NCI-H460 (cell line): Measurements from ENCODE around the gene RAMACL. TPM values are rescaled to one million over a fixed set of nuclear protein-coding genes. Genes with fewer than 3 reads are reported as not detected.
A peak's percentile ranks its signal among the peaks of the same experiment; 100 is the strongest.
"Not testable (repeated sequence)": the region's sequence is repeated elsewhere in the genome, so short reads cannot be mapped to it uniquely, and the experiment has no call there.

Experiments
- DNase-seq: peaks from one replicate; pipeline ENCODE4 v3.0.0-alpha.2; 2016; ENCODE audit warnings: low read depth; ENCODE audit errors: extremely low read depth
- polyA plus RNA-seq: library from polyadenylated mRNA; depleted of rRNA; stranded (reverse); fragments of >200 nt; gene quantifications from 2 replicates; pipeline ENCODE4 v1.2.3, GENCODE V29; 2014; cell fraction: nucleus; rRNA removed
- total RNA-seq: library from RNA; depleted of rRNA; stranded (reverse); fragments of >200 nt; shearing (Covaris generic); gene quantifications from 2 replicates; pipeline ENCODE4 v1.2.3, GENCODE V29; 2014; rRNA removed

The RAMACL gene
- total RNA-seq: 0.17 TPM in 1 of 2 replicates, not detected in the other
- polyA plus RNA-seq: 0.11 and 0.15 TPM in 2 replicates

- no peak for DNase-seq
Observed at GRCh38 chr6:166586424-166587156, at the start of gene RAMACL. Gene RAMACL (minus strand): TSS chr6:166586678. CDS start chr6:166586477, 201 bp downstream.

DNA sequence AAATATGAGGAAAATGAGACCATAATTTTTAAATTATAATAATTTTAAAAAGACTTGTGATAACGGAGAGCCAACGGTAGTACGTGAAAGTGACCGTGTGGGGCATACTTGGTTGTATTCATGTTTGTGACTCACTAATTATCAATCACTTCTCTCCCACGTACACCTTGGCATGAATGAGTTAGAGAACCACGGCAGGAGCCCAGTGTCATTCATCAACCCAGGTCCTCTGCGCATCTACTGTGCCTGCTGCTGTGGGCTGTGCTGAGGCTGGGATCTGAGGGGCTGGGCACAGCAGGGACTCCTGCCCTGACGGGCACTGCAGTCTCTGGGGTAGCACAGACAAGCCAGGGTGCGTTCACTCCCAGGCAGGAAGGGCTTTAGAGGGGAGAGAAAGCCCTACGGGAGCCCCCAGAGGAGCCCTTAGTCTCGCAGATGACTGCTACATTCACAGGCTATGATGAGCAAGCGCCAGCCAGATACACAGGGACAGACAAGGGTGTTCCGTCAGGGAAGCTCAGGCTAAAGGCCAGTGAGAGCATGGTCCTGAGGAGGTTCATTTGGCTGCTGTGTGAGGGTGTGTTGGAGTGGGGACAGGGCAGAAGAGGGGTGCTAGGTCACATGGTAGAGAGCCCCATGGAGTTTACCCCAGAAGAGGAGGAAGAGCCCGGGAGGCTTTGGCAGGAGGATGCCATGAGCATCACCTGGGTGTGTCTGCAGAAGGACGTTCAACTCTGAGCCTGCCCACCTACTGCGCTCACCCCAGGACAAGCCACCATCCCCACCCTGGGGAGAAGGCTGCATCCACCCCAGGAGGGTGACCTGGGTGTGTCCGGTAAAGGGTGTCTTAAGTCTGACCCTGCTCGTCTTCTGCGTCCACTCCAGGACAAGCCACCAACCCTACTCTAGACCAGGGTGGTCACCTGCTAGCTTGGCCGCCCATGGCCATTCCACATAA is 48.8 kb upstream of the RAMACL start:
- no peak for DNase-seq

- not testable (repeated sequence) for DNase-seq
Observed at GRCh38 chr6:166634581-166634980, 48.1 kb upstream of the RAMACL start.

DNA sequence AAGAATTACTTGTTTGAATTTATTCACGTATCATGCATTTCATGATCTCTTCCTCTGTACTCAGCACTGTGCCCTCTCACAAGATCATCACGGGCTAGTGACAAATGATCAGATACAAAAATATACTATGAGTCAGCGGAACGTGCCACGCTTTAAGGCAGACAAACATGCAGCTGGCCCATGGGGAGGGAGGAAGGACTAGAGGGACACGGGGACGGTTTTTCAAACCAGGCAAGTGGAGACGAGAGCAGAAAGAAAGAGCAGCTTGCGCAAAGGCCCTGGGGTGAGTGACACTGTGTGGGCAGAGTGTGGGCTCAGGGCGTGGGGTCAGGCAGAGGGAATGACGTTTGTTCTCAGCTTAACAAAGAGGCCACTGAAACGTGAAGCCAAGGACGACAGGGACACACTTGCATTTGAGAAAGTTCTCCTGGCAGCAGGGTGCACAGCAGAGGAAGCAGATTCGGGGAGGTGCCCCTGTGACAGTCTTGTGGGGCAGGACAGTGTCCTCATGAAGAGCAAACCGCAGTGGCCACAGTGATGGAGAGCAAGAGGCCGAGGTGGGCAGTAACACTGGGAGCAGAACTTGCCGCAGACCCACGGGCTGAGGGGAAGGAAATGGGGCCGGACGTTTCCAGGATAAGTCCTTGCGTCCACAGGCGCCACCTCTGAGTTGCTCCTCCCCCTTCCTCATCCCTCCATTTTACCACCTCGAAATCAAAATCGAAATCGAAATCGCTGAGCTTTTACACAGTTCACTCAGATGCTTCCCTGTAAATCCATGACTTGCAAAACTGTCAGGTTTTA is 47.5 kb upstream of the RAMACL start:
- peak; percentile 40 for DNase-seq

GRCh38 chr6:166632731-166633130 is 46.3 kb upstream of the RAMACL start:
- DNase-seq: no peak

DNA sequence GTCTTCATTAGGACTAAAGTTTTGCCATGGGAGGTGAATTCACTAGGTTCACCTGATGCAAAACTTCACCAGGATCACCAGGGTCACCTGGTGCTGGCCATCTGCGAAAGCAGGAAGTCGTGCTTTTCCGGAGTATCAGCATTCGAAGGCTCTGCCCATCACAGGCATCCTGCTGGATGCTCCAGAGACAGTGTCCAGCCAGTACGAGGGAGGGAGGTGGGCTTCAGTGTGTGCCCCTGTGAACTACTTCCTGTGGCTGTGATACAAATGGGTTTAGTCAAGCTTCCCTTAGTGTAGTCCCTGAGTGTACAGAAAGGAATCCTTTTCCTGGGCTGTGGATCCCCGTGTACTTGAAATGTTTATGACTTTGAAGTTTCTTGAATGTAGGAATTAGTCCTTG is 44.0 kb upstream of the RAMACL start:
- no peak for DNase-seq

GRCh38 chr6:166629628-166630027 is 43.1 kb upstream of the RAMACL start:
- DNase-seq: no peak

- no peak for DNase-seq
Observed at GRCh38 chr6:166627875-166628801, 41.7 kb upstream of the RAMACL start.

DNA sequence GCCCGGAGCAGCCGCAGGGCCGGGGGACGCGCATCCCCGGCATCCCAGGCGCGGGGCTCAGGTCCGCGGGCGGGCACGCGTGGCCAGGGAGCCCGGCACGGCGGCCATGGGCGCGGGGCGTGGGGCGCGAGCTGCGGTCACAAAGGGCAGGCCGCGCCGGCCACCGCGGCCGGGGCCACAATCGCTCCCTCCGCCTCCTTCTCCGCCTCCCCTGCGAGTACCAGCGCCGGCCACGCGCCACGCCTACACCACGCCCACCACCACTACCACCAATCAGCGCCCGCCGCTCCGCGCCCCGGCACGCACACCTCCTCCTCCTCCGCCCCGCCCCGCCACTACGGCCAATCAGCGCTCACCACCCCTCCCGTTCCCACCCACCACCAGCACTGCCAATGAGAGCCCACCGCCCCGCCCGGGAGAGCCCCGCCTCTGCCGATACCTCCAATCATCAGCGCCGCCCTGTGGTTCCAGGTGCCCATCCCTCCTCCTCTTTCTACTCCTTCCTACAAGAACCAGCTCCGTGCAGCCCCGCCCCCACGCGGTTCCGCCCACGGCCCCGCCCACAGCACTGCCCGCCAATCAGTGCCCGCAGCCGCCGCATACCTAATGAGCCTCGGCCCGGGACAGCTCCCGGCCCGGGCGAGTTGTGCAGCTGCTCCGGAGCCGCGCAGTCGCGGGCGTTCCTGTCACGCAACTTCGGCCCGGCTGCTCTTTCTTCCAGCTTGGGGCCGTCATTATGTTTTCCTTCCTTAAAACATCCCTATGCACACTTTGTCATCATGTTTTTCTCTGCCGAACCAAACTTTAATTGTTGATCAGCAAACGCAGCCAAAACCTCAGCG is 40.8 kb upstream of the RAMACL start, which contains the start of gene RPS6KA2:
Gene RPS6KA2, minus strand, starts transcription at position 219 of the 842 bp plus-strand sequence. CDS start 232 bp downstream, outside the sequence.
- peak; percentile 97 for DNase-seq

DNA sequence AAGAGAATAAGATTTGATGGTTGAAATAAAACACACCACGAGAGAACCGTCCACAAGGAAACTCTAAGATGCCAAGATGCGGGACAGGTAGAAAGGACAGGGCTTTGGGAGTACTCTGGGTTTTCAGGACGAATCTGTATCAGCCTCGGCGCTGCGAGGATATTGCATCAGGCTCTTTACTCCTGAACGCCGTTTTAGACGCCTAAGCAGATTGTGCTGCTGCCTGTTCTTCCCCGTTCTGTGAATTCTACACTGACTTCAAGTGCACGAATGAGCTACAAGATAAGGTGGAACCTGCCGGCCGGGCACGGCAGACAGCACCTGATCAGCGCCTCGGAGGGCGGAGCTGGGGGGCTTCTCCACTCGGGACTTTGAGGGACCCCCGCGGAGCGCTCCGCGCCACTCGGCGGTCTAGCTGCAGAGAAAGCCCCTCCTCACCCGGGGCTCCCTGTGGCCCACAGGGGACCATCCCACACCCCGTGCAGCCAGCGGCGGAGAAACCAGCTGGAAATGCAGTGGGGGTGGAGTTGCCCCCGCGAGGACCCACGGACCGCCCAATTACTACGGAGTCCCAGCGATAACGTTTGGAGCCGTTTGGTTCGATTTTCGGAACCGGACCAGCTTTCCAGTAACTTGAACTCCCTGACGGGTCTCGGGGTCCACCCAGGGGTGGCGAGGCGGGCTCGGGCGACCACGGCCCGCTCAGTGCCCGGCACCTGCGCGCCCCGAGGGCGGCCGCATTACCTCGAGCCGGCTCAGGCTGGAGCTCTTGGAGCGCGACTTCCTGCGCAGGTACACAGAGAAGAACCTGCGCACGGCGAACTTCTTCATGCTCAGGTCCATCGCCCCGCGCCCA is 39.9 kb upstream of the RAMACL start:
- DNase-seq: peak; percentile 16

GRCh38 chr6:166625356-166625755 is 38.9 kb upstream of the RAMACL start:
- no peak for DNase-seq

GRCh38 chr6:166624275-166624674 is 37.8 kb upstream of the RAMACL start:
- DNase-seq: no peak

- no peak for DNase-seq
Observed at GRCh38 chr6:166623318-166623717, 36.8 kb upstream of the RAMACL start.

DNA sequence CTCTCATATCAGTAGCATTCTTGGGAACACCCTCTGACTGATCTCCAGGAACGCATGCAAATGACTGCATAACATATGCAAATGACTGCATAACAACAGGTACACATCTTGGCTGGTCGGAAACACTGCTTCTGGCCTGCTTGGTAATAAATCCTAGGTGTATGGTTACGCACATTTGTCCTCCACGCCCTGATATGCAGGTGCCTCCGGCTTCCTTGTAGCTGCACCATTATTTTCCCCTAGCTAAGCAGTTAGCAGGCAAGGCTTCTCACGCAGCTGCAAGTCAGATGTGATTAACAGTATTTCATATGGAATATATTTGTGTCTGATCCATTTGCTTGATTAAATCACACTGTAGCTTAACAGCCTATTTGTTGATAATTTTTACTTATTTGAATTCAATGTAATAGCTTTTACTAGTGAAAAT is 34.6 kb upstream of the RAMACL start:
- no peak for DNase-seq

- DNase-seq: no peak
Observed at GRCh38 chr6:166620478-166621113, 34.1 kb upstream of the RAMACL start.

GRCh38 chr6:166619912-166620311 is 33.4 kb upstream of the RAMACL start:
- DNase-seq: no peak
